MM.1S (cell line): ENCODE data around the gene ZNF346.

Experiments used
- DNase-seq: peaks from one replicate; pipeline ENCODE4 v3.0.0-alpha.2; 2015
- H2AFZ ChIP-seq: fragments of 300-600 bp; sonication (generic); 2 replicates; pipeline ENCODE4 v1.6.0; 2016; ENCODE audit warnings: antibody characterized with exemption, low read length
- H3F3A ChIP-seq: fragments of 300-600 bp; sonication (generic); 2 replicates; pipeline ENCODE4 v1.6.1; 2016; ENCODE audit warnings: mild to moderate bottlenecking, antibody characterized with exemption, low read length, moderate library complexity, mixed read lengths; ENCODE audit not compliant: insufficient read depth
- H3K27ac ChIP-seq: fragments of 300-600 bp; sonication (generic); 2 replicates; pipeline ENCODE4 v1.5.1; 2016; ENCODE audit warnings: mild to moderate bottlenecking, low read length
- H3K27me3 ChIP-seq: fragments of 300-600 bp; sonication (generic); replicated peaks from 2 replicates; pipeline ENCODE4 v1.6.0; 2016; ENCODE audit warnings: low read length; ENCODE audit not compliant: insufficient read depth
- H3K36me3 ChIP-seq: fragments of 300-600 bp; sonication (generic); replicated peaks from 2 replicates; pipeline ENCODE4 v1.6.1; 2016; ENCODE audit warnings: mild to moderate bottlenecking, low read length, mixed read lengths; ENCODE audit not compliant: insufficient read depth
- H3K4me1 ChIP-seq: fragments of 300-600 bp; sonication (generic); 2 replicates; pipeline ENCODE4 v1.6.1; 2016; ENCODE audit warnings: low read length, mixed read lengths
- H3K4me2 ChIP-seq: fragments of 300-600 bp; sonication (generic); 2 replicates; pipeline ENCODE4 v1.6.0; 2016; ENCODE audit warnings: low read depth, low read length
- H3K4me3 ChIP-seq: fragments of 300-600 bp; sonication (generic); 2 replicates; pipeline ENCODE4 v1.5.1; 2016; ENCODE audit warnings: low read length, mixed read lengths
- H3K79me2 ChIP-seq: fragments of 300-600 bp; sonication (generic); 2 replicates; pipeline ENCODE4 v1.6.1; 2016; ENCODE audit warnings: mixed run types, low read length, mixed read lengths
- H3K9ac ChIP-seq: fragments of 300-600 bp; sonication (generic); 2 replicates; pipeline ENCODE4 v1.6.1; 2016; ENCODE audit warnings: low read length, mixed read lengths
- H3K9me2 ChIP-seq: fragments of 300-600 bp; sonication (generic); replicated peaks from 2 replicates; pipeline ENCODE4 v1.6.1; 2016; ENCODE audit warnings: mild to moderate bottlenecking, low read length, mixed read lengths; ENCODE audit not compliant: insufficient read depth
- H3K9me3 ChIP-seq: fragments of 300-600 bp; sonication (generic); replicated peaks from 2 replicates; pipeline ENCODE4 v1.6.1; 2016; ENCODE audit warnings: mild to moderate bottlenecking, low read length, mixed read lengths; ENCODE audit not compliant: insufficient read depth
- H4K20me1 ChIP-seq: fragments of 300-600 bp; sonication (generic); 2 replicates; pipeline ENCODE4 v1.6.1; 2016; ENCODE audit warnings: mild to moderate bottlenecking, low read length, moderate library complexity, mixed read lengths; ENCODE audit not compliant: insufficient read depth
- EZH2 ChIP-seq: fragments of 300-600 bp; sonication (generic); optimal IDR thresholded peaks from 2 replicates; pipeline ENCODE3; 2017; ENCODE audit warnings: low read depth, mild to moderate bottlenecking, antibody characterized with exemption, low read length, mixed read lengths
- EZH2phosphoT487 ChIP-seq: fragments of 300-600 bp; sonication (generic); IDR thresholded peaks from 2 replicates; pipeline ENCODE4 v1.6.1; 2018; ENCODE audit warnings: antibody characterized with exemption, low read length
- TF ChIP-seq, protein P1 (sequence below): fragments of 300-600 bp; sonication (generic); IDR thresholded peaks from 2 replicates; pipeline ENCODE4 v1.5.1; 2016; ENCODE audit warnings: antibody characterized with exemption, low read length, mixed read lengths

ZNF346 gene

DNA sequence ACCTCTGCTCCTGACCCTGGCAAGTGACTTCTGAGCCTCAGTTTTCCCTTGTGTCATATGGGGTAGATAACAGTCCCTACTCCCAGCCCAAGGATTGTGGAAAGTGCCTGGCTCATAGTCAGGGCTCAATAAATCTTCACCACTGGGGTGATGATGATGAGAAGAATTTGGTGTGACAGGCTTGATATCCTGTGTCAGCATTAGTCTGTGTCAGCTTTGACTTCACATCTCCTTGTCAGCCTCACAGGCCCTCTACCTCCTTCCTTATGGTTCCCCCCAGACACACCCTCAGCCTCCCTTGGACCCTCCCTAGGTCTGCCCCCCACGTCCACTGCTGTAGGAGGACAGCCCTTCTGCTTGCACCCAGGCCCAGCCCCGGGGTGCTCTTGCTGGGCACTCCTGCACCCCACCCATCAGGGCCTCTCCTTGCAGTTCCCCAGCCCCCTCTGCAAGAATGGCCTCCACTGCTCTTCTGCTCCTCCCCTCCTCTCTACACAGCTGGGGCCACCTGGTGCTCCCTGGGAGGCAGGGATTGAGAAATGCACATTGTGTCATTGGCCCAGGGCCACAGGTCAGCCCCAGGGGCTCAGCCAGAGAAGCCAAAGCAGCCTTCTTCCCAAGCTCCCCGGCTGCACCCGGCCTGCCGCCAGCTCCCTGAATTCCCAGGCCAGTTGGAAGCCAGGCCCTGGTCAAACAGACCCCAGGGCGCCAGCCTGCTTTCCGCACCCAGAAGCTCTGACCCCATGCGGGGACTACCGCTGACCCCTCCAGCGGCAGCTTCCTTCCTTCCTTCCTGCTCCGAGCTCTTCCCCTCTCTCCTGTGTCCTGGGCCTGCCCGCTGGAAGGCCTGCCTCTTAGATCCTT lies 72.0 kb downstream of the ZNF346 start:
- Histone ChIP-seq H3K9me3 (no peaks in the 10 kb centered on the region), H3K4me1 (no peaks in the 10 kb centered on the region), H4K20me1 (no peaks in the 10 kb centered on the region), H3K4me2 (no peak overlapping the region), H3K79me2 (no peaks in the 10 kb centered on the region), H3K27me3 (peaks cover 24% of the 10 kb centered on the region), H3K4me3 (no peak overlapping the region), H3K36me3 (no peaks in the 10 kb centered on the region), H3F3A (no peaks in the 10 kb centered on the region), H2AFZ (no peak overlapping the region), H3K27ac (no peak overlapping the region), H3K9me2 (no peaks in the 10 kb centered on the region), H3K9ac (no peak overlapping the region)
- TF ChIP-seq, protein P1, sequence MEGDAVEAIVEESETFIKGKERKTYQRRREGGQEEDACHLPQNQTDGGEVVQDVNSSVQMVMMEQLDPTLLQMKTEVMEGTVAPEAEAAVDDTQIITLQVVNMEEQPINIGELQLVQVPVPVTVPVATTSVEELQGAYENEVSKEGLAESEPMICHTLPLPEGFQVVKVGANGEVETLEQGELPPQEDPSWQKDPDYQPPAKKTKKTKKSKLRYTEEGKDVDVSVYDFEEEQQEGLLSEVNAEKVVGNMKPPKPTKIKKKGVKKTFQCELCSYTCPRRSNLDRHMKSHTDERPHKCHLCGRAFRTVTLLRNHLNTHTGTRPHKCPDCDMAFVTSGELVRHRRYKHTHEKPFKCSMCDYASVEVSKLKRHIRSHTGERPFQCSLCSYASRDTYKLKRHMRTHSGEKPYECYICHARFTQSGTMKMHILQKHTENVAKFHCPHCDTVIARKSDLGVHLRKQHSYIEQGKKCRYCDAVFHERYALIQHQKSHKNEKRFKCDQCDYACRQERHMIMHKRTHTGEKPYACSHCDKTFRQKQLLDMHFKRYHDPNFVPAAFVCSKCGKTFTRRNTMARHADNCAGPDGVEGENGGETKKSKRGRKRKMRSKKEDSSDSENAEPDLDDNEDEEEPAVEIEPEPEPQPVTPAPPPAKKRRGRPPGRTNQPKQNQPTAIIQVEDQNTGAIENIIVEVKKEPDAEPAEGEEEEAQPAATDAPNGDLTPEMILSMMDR, result no peak
- TF ChIP-seq EZH2phosphoT487 (no peak), EZH2 (no peak)
- no peak for DNase-seq

DNA sequence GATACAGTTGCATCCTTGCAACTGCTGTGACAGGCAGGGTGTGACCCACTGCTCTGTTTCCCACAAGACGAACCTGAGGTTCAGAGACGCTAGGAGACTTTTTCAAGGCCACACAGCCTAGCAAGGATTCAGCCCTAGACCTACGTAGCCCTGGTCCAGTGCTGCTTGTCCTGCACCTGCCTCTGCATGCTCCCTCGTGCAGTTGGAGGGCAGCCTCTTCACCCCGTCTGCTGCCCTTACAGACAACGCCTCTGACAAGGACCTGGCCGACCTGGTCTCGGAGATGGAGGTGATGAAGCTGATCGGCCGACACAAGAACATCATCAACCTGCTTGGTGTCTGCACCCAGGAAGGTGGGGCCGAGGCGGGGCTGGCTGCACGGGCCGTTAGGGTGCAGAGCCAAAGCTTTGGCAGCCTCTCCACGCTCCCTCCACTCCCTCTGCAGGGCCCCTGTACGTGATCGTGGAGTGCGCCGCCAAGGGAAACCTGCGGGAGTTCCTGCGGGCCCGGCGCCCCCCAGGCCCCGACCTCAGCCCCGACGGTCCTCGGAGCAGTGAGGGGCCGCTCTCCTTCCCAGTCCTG lies 72.7 kb downstream of the ZNF346 start:
- Histone ChIP-seq H3K36me3 (no peaks in the 10 kb centered on the region), H3K4me1 (no peaks in the 10 kb centered on the region), H3K4me2 (no peak overlapping the region), H3K79me2 (no peaks in the 10 kb centered on the region), H2AFZ (no peak overlapping the region), H3K27me3 (peaks cover 24% of the 10 kb centered on the region), H3K9me2 (no peaks in the 10 kb centered on the region), H3K4me3 (no peak overlapping the region), H3F3A (no peaks in the 10 kb centered on the region), H4K20me1 (no peaks in the 10 kb centered on the region), H3K9me3 (no peaks in the 10 kb centered on the region), H3K9ac (no peak overlapping the region), H3K27ac (no peak overlapping the region)
- DNase-seq, result no peak
- TF ChIP-seq, protein P1, result no peak
- no peak for TF ChIP-seq EZH2
- TF ChIP-seq EZH2phosphoT487, result no peak

DNA sequence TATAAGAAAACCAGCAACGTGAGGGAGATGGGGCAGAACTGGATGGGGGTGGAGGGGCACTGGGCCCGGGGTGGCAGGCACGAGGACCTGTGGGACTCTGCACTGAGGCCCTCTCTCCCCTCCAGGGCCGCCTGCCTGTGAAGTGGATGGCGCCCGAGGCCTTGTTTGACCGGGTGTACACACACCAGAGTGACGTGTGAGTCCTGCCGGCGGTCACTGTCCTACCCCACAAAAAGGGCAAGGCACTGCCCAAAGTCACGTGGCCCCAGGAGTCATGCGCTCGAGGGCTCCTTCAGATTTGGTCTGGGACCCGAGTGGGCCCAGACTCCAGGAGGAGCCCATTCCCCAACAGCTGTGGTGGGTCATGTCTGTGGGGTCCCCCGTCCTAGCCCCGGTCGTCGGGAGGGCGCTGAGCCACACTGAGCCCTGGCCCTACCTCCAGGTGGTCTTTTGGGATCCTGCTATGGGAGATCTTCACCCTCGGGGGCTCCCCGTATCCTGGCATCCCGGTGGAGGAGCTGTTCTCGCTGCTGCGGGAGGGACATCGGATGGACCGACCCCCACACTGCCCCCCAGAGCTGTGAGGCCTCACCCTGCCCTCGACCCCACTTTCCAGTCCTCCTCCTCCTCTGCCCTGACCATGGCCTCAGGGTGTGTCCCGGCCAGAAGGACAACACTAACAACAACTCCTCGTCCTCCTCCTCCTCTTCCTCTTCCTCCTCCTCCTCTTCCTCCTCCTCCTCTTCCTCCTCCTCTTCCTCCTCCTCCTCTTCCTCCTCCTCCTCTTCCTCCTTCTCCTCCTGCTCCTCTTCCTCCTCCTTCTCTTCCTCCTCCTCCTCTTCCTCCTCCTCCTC lies 73.9 kb downstream of the ZNF346 start:
- Histone ChIP-seq H3F3A (no peaks in the 10 kb centered on the region), H3K4me2 (no peak overlapping the region), H3K27me3 (peaks cover 25% of the 10 kb centered on the region), H2AFZ (no peak overlapping the region), H3K9ac (no peak overlapping the region), H3K9me3 (no peaks in the 10 kb centered on the region), H3K9me2 (no peaks in the 10 kb centered on the region), H3K36me3 (no peaks in the 10 kb centered on the region), H3K4me3 (no peak overlapping the region), H3K4me1 (no peaks in the 10 kb centered on the region), H3K79me2 (no peaks in the 10 kb centered on the region), H3K27ac (no peak overlapping the region), H4K20me1 (no peaks in the 10 kb centered on the region)
- TF ChIP-seq EZH2phosphoT487 (no peak), EZH2 (no peak)
- TF ChIP-seq, protein P1, result no peak
- DNase-seq, result no peak
